ENCODE data around the gene TRABD. TPM values are rescaled to one million over a fixed set of nuclear protein-coding genes. Genes with fewer than 3 reads are reported as not detected.

TRABD gene
- total RNA-seq, 1 donor from 2014 or later: 40.3 TPM

GRCh38 chr22:50218996-50219727 is 33.4 kb downstream of the TRABD start:
- no peak overlapping the region for H3K27ac ChIP-seq
- DNase-seq (ENCODE audit: extremely low spot score in 2 of 2): no peak
- H3K36me3 ChIP-seq: peaks cover 0 to 84% of the 10 kb centered on the region in 2 donors
- H3K4me3 ChIP-seq: no peak overlapping the region
- no peaks in the 10 kb centered on the region for H3K27me3 ChIP-seq
- no peaks in the 10 kb centered on the region for H3K9me3 ChIP-seq
- no peaks in the 10 kb centered on the region for H3K4me1 ChIP-seq
- intact Hi-C loops (cut with DNase I): no loop called here
- TF ChIP-seq POLR2AphosphoS5 (IDR thresholded peaks at IDR 0.05; ENCODE audit: insufficient read depth in 1 of 2, low read depth in 1 of 2) (peak; percentile 31 to 33), CTCF (IDR thresholded peaks at IDR 0.05) (no peak)

GRCh38 chr22:50219800-50220602 is 34.3 kb downstream of the TRABD start:
- H3K27me3 ChIP-seq: no peaks in the 10 kb centered on the region
- H3K4me1 ChIP-seq: no peaks in the 10 kb centered on the region
- TF ChIP-seq CTCF (IDR thresholded peaks at IDR 0.05): no peak
- no peak for TF ChIP-seq POLR2A (IDR thresholded peaks at IDR 0.05)
- no peak for TF ChIP-seq POLR2AphosphoS5 (IDR thresholded peaks at IDR 0.05; ENCODE audit: insufficient read depth in 1 of 2, low read depth in 1 of 2)
- intact Hi-C loops (cut with DNase I): no loop called here
- peaks cover 0 to 85% of the 10 kb centered on the region in 2 donors for H3K36me3 ChIP-seq
- no peaks in the 10 kb centered on the region for H3K9me3 ChIP-seq
- H3K4me3 ChIP-seq: no peak overlapping the region
- no peak overlapping the region for H3K27ac ChIP-seq
- DNase-seq (ENCODE audit: extremely low spot score in 2 of 2): no peak

GRCh38 chr22:50220603-50221409 is 35.1 kb downstream of the TRABD start:
- intact Hi-C loops (cut with DNase I): no loop called here
- H3K27ac ChIP-seq: no peak overlapping the region
- TF ChIP-seq POLR2A (IDR thresholded peaks at IDR 0.05) (no peak), CTCF (IDR thresholded peaks at IDR 0.05) (no peak), POLR2AphosphoS5 (IDR thresholded peaks at IDR 0.05; ENCODE audit: insufficient read depth in 1 of 2, low read depth in 1 of 2) (no peak)
- H3K4me1 ChIP-seq: no peaks in the 10 kb centered on the region
- DNase-seq (ENCODE audit: extremely low spot score in 2 of 2): no peak
- peaks cover 0 to 85% of the 10 kb centered on the region in 2 donors for H3K36me3 ChIP-seq
- H3K4me3 ChIP-seq: no peak overlapping the region
- H3K27me3 ChIP-seq: no peaks in the 10 kb centered on the region
- no peaks in the 10 kb centered on the region for H3K9me3 ChIP-seq

GRCh38 chr22:50221410-50222300 is 35.9 kb downstream of the TRABD start:
- Histone ChIP-seq H3K4me3 (no peak overlapping the region), H3K36me3 (peaks cover 0 to 85% of the 10 kb centered on the region in 2 donors), H3K9me3 (no peaks in the 10 kb centered on the region), H3K4me1 (no peaks in the 10 kb centered on the region), H3K27me3 (no peaks in the 10 kb centered on the region), H3K27ac (no peak overlapping the region)
- TF ChIP-seq CTCF (IDR thresholded peaks at IDR 0.05) (no peak), POLR2A (IDR thresholded peaks at IDR 0.05) (no peak), POLR2AphosphoS5 (IDR thresholded peaks at IDR 0.05; ENCODE audit: insufficient read depth in 1 of 2, low read depth in 1 of 2) (no peak)
- intact Hi-C loops (cut with DNase I): no loop called here
- no peak for DNase-seq (ENCODE audit: extremely low spot score in 2 of 2)

Measured in vagina (tissue), 2 donors.